ENCODE results near the gene TMEM156. TPM values are rescaled to one million over a fixed set of nuclear protein-coding genes. Genes with fewer than 3 reads are reported as not detected.
"Not testable (repeated sequence)": the region's sequence is repeated elsewhere in the genome, so short reads cannot be mapped to it uniquely, and the experiment has no call there.

TMEM156 gene
- total and polyA plus RNA-seq, 2 donors (not counting 1 experiment from before 2014, with no cell fraction given) = 0.06 to 0.17 TPM

DNA sequence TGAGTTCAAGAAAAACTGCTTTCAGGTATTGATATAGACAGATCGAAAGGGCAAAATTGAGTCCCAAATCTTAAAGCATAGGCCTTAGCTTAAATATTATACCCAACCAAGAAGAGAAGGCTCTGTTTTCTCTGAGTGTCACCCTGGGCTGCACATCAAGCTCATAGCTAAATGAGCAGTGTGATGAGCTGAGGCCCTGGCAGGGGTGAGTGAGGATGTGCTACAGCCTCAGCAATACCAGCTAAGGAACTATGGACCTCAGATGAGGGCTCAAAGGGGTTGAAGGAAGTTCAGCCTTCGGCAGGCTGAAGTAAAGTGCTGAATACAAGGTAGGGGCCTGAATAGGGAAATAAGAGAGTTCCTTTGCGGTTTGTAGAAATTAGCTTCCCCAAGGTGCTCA, 85.3 kb downstream of the TMEM156 start:
- H3K4me2 ChIP-seq (ENCODE audit: extremely low read depth, insufficient read depth, low read length) = no peak overlapping the region
- H3K79me2 ChIP-seq (ENCODE audit: control insufficient read depth, insufficient read depth, low read length) = no peaks in the 10 kb centered on the region
- no peaks in the 10 kb centered on the region for H3K27me3 ChIP-seq (ENCODE audit: control insufficient read depth, insufficient read depth, low read length)
- no peak overlapping the region for H2AFZ ChIP-seq (ENCODE audit: low read length)
- DNase-seq (ENCODE audit: low read depth in 2 of 2) = no peak
- H3K4me3 ChIP-seq (replicated peaks in 1 of 4; ENCODE audit: control extremely low read depth in 1 of 4, insufficient read depth in 1 of 4, low read depth in 3 of 4, low read length in 4 of 4) = no peak overlapping the region
- no peaks in the 10 kb centered on the region for H3K9me3 ChIP-seq (ENCODE audit: control insufficient read depth, insufficient read depth, low read depth, low read length)
- H3K9ac ChIP-seq (ENCODE audit: insufficient read depth, low read length) = no peak overlapping the region
- peaks cover 19% of the 10 kb centered on the region for H3K4me1 ChIP-seq (ENCODE audit: control insufficient read depth, extremely low read depth, insufficient read depth, low read length)
- peaks cover 6% of the 10 kb centered on the region for H3K36me3 ChIP-seq (ENCODE audit: control insufficient read depth, insufficient read depth, low read length)
- H4K20me1 ChIP-seq (ENCODE audit: control insufficient read depth, extremely low read depth, insufficient read depth, low read length) = no peaks in the 10 kb centered on the region
- TF ChIP-seq, protein P1, sequence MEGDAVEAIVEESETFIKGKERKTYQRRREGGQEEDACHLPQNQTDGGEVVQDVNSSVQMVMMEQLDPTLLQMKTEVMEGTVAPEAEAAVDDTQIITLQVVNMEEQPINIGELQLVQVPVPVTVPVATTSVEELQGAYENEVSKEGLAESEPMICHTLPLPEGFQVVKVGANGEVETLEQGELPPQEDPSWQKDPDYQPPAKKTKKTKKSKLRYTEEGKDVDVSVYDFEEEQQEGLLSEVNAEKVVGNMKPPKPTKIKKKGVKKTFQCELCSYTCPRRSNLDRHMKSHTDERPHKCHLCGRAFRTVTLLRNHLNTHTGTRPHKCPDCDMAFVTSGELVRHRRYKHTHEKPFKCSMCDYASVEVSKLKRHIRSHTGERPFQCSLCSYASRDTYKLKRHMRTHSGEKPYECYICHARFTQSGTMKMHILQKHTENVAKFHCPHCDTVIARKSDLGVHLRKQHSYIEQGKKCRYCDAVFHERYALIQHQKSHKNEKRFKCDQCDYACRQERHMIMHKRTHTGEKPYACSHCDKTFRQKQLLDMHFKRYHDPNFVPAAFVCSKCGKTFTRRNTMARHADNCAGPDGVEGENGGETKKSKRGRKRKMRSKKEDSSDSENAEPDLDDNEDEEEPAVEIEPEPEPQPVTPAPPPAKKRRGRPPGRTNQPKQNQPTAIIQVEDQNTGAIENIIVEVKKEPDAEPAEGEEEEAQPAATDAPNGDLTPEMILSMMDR (conservative IDR thresholded peaks at IDR 0.05 in 1 of 2, IDR thresholded peaks at IDR 0.05 in 1 of 2; ENCODE audit: low read depth in 1 of 2, low read length in 2 of 2) = no peak
- no peak for TF ChIP-seq EZH2 (IDR thresholded peaks at IDR 0.05; ENCODE audit: low read length, missing control alignments)
- no peak overlapping the region for H3K27ac ChIP-seq (ENCODE audit: insufficient read depth, low read length)

DNA sequence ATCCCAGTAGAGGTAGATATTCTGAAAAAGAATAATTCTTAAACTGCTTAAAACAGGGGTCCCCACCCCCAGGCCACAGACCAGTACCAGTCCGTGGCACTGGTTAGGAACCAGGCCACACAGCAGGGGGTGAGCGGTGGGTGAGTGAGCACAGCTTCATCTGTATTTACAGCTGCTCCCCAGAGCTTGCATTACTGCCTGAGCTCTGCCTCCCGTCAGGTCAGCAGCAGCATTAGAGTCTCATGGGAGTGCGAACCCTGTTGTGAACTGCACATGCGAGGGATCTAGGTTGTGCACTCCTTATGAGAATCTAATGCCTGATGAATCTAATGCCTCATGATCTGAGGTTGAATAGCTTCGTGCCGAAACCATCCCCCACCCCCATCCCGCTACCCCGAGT, 87.8 kb downstream of the TMEM156 start:
- H3K4me3 ChIP-seq (replicated peaks in 1 of 4; ENCODE audit: control extremely low read depth in 1 of 4, insufficient read depth in 1 of 4, low read depth in 3 of 4, low read length in 4 of 4) = no peak overlapping the region
- no peak overlapping the region for H3K4me2 ChIP-seq (ENCODE audit: extremely low read depth, insufficient read depth, low read length)
- no peak for DNase-seq (ENCODE audit: low read depth in 2 of 2)
- no peak overlapping the region for H3K9ac ChIP-seq (ENCODE audit: insufficient read depth, low read length)
- TF ChIP-seq, protein P1 (conservative IDR thresholded peaks at IDR 0.05 in 1 of 2, IDR thresholded peaks at IDR 0.05 in 1 of 2; ENCODE audit: low read depth in 1 of 2, low read length in 2 of 2) = no peak
- TF ChIP-seq EZH2 (IDR thresholded peaks at IDR 0.05; ENCODE audit: low read length, missing control alignments) = no peak
- no peaks in the 10 kb centered on the region for H3K27me3 ChIP-seq (ENCODE audit: control insufficient read depth, insufficient read depth, low read length)
- peaks cover 13% of the 10 kb centered on the region for H3K4me1 ChIP-seq (ENCODE audit: control insufficient read depth, extremely low read depth, insufficient read depth, low read length)
- peaks cover 6% of the 10 kb centered on the region for H3K36me3 ChIP-seq (ENCODE audit: control insufficient read depth, insufficient read depth, low read length)
- H4K20me1 ChIP-seq (ENCODE audit: control insufficient read depth, extremely low read depth, insufficient read depth, low read length) = no peaks in the 10 kb centered on the region
- H3K79me2 ChIP-seq (ENCODE audit: control insufficient read depth, insufficient read depth, low read length) = no peaks in the 10 kb centered on the region
- H3K27ac ChIP-seq (ENCODE audit: insufficient read depth, low read length) = no peak overlapping the region
- H2AFZ ChIP-seq (ENCODE audit: low read length) = no peak overlapping the region
- H3K9me3 ChIP-seq (ENCODE audit: control insufficient read depth, insufficient read depth, low read depth, low read length) = no peaks in the 10 kb centered on the region

DNA sequence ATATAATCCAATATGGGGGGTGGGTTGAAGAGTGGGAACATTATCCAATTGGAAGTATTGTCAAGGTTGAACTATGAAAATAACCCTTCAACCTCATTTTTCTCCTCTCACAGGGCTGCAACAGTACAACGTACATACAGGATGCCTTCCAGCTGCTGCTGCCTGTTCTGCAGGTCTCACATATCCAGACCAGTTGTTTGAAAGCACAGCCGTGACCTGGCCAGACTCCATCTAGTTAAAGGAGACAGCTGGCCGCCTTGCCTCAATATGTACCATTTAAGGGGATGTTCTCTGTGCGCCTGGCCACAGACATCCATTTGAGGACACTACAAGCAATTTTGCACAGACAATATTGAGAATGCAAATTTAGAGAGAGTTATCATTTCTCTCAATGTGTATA, 88.9 kb downstream of the TMEM156 start:
- no peaks in the 10 kb centered on the region for H4K20me1 ChIP-seq (ENCODE audit: control insufficient read depth, extremely low read depth, insufficient read depth, low read length)
- no peak overlapping the region for H3K4me2 ChIP-seq (ENCODE audit: extremely low read depth, insufficient read depth, low read length)
- H3K36me3 ChIP-seq (ENCODE audit: control insufficient read depth, insufficient read depth, low read length) = peaks cover 10% of the 10 kb centered on the region
- H3K4me1 ChIP-seq (ENCODE audit: control insufficient read depth, extremely low read depth, insufficient read depth, low read length) = peaks cover 5% of the 10 kb centered on the region
- TF ChIP-seq, protein P1 (conservative IDR thresholded peaks at IDR 0.05 in 1 of 2, IDR thresholded peaks at IDR 0.05 in 1 of 2; ENCODE audit: low read depth in 1 of 2, low read length in 2 of 2) = no peak
- TF ChIP-seq EZH2 (IDR thresholded peaks at IDR 0.05; ENCODE audit: low read length, missing control alignments) = no peak
- H3K27ac ChIP-seq (ENCODE audit: insufficient read depth, low read length) = peak overlapping the region; percentile 23
- no peak overlapping the region for H3K4me3 ChIP-seq (replicated peaks in 1 of 4; ENCODE audit: control extremely low read depth in 1 of 4, insufficient read depth in 1 of 4, low read depth in 3 of 4, low read length in 4 of 4)
- no peaks in the 10 kb centered on the region for H3K9me3 ChIP-seq (ENCODE audit: control insufficient read depth, insufficient read depth, low read depth, low read length)
- H2AFZ ChIP-seq (ENCODE audit: low read length) = no peak overlapping the region
- DNase-seq (ENCODE audit: low read depth in 2 of 2) = peak in 1 of 2 donors; percentile 98
- no peak overlapping the region for H3K9ac ChIP-seq (ENCODE audit: insufficient read depth, low read length)
- no peaks in the 10 kb centered on the region for H3K27me3 ChIP-seq (ENCODE audit: control insufficient read depth, insufficient read depth, low read length)
- H3K79me2 ChIP-seq (ENCODE audit: control insufficient read depth, insufficient read depth, low read length) = no peaks in the 10 kb centered on the region

DNA sequence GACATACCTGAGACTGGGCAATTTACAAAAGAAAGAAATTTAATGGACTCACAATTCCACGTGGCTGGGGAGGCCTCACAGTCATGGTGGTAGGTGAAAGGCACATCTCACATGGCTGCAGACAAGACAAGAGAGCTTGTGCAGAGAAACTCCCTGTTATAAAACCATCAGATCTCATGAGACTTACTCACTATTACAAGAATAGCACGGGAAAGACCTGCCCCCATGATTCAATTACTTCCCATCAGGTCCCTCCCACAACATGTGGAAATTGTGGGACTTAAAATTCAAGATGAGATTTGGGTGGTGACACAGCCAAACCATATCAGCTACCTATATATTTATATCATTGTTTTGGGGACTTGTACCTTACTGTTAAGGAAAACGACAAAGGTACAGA, 90.3 kb downstream of the TMEM156 start:
- peaks cover 17% of the 10 kb centered on the region for H3K36me3 ChIP-seq (ENCODE audit: control insufficient read depth, insufficient read depth, low read length)
- not testable (repeated sequence) for H3K27ac ChIP-seq (ENCODE audit: insufficient read depth, low read length); H3K79me2 ChIP-seq (ENCODE audit: control insufficient read depth, insufficient read depth, low read length); H3K27me3 ChIP-seq (ENCODE audit: control insufficient read depth, insufficient read depth, low read length); H3K9ac ChIP-seq (ENCODE audit: insufficient read depth, low read length); H3K9me3 ChIP-seq (ENCODE audit: control insufficient read depth, insufficient read depth, low read depth, low read length); H3K4me3 ChIP-seq (replicated peaks in 1 of 4; ENCODE audit: control extremely low read depth in 1 of 4, insufficient read depth in 1 of 4, low read depth in 3 of 4, low read length in 4 of 4); H2AFZ ChIP-seq (ENCODE audit: low read length); H3K4me2 ChIP-seq (ENCODE audit: extremely low read depth, insufficient read depth, low read length); H4K20me1 ChIP-seq (ENCODE audit: control insufficient read depth, extremely low read depth, insufficient read depth, low read length); H3K4me1 ChIP-seq (ENCODE audit: control insufficient read depth, extremely low read depth, insufficient read depth, low read length)
- DNase-seq (ENCODE audit: low read depth in 2 of 2) = peak; percentile 47 to 62

Measured in fibroblast of lung (primary cell).